ENCODE data around the gene HIBCH.
"Not testable (repeated sequence)": the region's sequence is repeated elsewhere in the genome, so short reads cannot be mapped to it uniquely, and the experiment has no call there.

The HIBCH gene

DNA sequence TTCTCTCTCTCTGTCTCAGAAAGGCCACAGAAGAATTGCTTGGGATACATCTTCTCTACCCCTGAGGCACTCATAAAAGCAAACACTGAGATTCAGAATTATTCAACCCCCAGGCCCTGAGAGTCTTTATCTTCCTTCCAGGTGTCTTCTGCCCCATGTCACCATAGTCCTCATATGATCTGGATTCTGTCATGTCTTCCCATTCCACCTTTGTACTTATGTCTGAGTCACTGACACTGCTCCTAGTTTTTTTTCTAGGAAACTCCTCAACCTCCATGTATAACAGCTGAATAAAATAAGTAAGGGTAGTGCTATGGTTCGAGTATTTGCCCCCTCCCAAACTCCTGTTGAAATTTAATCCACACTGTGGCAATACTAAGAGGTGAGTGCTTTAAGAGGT is 11.6 kb downstream of the HIBCH start:
- DNase-seq (ENCODE audit: low read depth) = no peak

DNA sequence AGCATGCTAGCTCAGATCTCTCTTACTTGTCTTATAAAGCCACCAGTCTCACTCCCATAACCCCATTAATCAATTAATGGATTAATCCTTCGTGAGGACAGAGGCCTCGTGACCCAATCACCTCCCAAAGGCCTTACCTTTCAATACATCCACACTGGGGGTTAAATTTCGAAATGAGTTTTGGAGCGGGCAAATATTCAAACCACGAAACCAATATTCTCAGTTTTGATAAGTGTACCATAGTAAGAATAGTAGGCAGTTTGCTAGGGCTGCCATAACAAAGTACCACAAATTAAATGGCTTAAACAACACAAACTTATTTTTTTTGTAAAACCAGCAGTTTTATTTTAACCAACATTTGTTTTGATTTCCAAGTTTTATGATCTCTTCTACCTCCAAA is 15.2 kb downstream of the HIBCH start:
- DNase-seq (ENCODE audit: low read depth) = no peak

DNA sequence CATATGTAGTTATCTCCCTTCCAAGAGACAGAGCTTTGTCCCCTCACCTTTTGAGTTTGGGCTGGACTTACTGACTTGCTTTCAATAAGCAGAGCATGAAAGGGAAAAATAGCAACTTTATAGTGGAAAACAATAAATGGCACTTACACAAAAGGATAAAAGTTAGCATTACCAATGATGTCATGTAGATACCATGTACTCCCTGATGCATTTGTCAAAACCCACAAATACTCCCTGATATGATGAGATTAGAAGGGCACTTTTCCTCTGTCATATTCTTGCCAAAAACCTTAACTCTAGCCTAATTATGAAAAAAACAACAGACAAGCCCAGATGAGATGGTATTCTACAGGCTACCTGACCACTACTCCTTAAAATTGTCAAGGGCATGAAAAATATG is 16.0 kb downstream of the HIBCH start:
- DNase-seq (ENCODE audit: low read depth) = no peak

DNA sequence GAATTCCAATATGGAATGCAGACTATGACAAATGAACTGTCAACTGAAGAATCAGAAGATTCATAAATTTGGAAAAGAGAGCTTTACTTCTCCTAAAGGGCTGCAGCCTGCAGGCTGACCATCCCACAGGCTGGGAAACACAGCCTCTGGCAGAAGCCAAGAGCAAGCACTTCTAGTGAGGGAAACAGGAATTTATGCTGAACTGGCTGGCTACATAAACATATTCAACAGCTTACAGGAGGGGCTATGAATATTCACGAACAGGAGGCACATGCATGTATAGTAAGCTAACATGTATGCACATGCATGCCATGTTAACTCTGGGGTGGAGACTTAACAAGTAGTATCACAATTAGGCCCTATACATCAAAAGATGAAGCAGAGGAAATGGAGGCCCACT is 17.6 kb downstream of the HIBCH start:
- DNase-seq (ENCODE audit: low read depth) = no peak

DNA sequence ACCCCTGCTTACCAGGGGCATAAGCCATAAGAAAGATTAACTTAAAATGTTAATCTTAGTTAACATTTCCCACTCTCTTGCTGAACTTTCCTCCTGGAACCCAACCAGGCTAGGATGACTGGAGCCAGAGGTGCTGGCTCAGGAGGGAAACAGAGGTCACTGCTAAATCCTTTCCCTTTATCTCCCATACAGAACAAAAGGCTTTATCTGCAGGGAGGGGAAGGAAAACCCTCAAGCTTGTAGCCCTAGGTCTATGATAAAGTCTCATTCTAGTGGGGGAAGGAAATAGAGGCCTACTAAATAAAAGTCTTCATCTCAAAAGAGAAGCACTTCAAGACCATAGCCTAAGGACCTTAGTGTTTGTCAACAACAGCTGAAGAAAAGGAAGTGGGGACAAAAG is 18.6 kb downstream of the HIBCH start:
- DNase-seq (ENCODE audit: low read depth) = no peak

DNA sequence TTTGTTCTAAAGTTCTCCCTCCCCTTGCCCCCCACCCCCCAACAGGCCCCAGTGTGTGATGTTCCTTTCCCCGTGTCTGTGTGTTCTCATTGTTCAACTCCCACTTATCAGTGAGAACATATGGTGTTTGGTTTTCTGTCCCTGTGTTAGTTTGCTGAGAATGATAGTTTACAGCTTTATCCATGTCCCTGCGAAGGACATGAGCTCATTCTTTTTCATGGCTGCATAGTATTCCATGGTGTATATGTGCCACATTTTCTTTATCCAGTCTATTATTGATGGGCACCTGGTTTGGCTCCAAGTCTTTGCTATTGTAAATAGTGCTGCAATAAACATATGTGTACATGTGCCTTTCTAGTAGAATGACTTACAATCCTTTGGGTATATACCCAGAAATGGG is 21.7 kb downstream of the HIBCH start:
- DNase-seq (ENCODE audit: low read depth) = not testable (repeated sequence)

DNA sequence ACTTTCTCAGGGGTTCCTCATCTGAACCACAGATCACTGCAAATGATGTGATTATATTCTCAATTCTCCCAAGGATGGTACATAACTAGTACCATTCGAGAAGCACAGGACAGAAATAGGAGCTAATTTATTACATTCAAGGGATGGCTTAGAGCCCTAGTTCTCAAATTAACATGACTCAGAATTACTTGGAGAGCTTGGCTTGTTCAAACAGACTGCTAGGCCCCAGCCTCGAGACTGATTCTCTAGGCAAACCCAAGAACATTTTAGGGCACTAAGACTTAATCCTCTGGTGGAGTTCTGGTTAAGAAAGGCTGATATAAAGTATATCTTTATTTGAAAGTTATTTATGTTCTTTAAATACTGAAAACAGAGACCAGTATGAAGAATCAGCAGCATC is 35.8 kb downstream of the HIBCH start:
- DNase-seq (ENCODE audit: low read depth) = no peak

DNA sequence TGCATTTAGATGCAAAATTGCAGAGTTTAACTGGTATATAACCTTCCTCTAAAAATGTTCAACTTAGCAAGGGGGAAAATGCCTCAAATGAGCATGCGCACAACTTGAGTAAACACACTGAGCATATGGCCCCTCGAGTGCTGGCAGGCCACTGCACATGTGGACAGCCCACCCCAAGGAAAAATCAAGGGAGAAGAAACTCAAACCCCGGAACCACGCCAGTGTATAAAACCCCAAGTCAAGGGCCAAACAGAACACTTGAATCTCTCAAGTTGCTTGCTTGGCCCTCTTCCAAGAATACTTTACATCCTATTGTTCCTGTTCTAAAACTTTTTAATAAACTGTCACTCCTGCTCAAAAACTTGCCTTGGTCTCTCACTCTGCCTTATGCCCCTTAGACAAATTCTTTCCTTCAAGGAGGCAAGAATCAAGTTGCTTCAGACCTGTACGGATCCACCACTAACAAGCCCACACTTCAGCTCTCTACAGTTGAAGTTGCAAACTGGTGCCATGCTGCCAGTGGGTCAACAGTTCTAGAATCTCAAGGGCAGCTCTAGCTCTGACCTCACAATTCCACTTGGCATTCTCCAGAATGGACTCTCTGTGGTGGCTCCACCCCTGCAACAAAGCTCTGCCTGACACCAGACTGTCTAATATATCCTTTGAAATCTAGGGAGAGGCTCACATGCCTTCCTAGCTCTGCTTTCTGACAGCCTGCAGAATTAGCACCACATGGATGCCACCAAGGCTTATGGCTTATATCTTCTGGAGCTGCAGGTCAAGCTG is 38.9 kb downstream of the HIBCH start:
- no peak for DNase-seq (ENCODE audit: low read depth)

DNA sequence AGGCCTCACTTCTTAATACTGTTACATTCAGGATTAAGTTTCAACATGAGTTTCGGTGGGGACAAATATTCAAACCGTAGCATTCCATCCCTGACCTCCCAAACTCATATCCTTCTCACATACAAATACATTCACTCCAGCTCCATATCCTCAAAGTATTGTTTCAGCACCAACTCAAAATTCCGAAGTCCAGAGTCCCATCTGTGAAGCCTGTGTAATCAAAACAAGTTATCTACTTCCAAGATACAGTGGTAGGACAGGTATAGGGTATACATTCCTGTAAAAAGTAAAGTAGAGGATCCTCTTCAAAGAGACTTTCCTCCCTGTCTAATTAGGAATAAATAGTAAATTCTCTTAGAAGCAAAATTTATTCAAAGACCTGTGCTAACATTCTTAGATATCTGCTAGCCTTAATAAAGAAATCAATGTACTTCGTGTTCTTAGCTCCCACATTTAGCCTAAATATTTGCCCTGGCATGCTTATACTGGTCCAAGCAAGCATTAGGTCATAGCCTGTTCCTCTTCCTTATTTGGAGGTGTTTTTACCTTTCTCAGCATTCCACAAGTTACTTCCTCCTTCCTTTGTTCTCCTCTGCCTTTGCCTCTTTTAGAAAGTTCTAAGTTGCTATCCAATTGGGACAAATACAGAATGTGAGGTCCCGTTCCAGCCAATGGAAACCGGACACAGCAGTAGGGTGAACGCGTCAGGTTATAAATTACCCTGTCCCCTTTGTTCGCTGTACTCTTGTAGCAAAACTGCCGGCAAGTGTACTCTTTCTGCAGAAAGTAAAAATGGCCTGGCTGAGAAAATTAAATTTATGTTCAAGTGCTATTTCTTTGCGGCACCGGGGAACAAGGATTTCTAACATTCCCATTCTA is 40.1 kb downstream of the HIBCH start:
- not testable (repeated sequence) for DNase-seq (ENCODE audit: low read depth)

DNA sequence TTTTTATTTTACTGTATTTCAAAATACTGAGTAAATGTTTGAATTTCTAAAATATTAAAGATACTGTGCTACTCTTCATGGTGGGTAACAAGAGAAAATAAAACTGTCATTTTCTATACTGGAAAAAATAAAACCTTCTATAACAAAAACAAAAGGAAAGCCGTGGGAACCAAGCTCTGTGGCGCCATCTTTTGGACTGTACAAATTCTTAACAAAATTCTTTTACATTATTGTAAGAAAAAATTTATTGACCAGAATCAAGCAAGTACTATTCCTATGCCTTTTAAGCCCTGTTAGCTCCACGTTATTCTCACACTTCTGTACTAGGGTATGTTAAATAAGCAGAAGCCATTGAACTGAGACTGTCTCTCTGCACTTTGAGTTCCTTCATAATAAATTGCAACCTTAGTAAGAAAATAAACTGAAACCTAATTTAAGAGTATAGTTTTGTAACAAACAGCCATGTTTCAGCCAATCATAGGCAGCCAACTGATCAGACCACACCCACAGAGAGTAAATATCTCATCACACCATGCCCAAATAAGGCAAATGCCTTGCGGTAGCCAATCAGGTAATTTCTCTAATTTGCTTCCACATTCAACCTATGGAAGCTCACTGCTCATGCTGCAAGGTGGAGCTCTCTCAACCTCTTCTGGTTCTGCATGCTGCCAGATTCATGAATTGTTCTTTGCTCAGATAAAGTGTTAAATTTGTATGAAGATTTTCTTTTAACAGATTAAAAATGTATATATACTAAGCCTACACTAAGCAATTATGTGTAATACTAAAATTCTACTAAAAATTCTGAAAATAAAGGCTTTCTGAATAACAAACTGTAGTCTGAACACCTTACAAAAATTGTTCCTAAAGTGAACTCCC is 42.2 kb downstream of the HIBCH start:
- peak; percentile 68 for DNase-seq (ENCODE audit: low read depth)

DNA sequence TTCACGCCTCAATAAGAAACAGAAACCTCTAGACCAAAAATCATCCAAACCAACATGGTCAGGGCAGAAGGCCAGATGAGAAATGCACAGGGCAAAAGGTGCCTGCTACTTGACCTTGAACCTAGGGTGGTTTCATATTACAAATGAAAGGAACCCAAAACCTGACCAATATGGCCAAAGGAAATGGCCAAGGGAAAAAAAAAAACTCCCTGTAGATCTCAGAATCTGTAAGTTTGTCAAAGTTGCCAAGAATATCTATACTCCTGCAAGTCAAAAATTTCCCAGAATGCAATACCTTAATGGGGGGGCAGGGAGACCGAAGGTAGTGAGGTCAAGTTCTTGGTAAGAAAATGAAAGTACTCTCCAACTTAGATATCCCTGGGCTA is 47.2 kb downstream of the HIBCH start:
- no peak for DNase-seq (ENCODE audit: low read depth)

DNA sequence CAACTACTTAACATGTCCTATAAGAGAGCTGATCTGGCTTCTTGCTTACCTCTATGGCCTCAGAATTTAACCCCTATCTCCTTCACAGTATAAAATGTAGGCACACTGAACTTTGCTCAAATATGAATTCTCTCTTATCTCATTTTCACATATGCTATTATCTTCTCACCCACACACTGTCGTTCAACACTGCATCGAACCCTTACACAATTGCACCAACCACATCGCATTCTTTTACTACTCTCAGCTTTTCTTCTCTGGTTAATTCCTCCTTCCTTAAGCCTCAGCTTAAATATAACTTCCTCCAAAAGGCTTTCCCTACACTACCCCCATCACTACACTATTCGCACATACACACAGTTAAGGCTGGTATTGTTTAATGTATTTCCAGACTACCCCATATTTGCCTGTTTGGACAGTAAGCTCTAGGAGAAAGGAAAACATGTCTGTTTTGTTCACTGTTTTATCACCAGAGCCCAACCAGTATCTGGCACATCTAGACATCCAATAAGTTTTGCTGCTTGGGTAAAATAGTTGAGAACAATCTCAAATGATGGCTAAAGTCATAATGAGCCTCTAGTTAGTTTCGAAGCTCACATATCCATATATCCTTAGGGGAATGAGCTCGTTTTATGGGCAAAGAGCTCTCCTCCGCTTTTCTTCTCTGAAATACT is 47.7 kb downstream of the HIBCH start:
- no peak for DNase-seq (ENCODE audit: low read depth)

DNA sequence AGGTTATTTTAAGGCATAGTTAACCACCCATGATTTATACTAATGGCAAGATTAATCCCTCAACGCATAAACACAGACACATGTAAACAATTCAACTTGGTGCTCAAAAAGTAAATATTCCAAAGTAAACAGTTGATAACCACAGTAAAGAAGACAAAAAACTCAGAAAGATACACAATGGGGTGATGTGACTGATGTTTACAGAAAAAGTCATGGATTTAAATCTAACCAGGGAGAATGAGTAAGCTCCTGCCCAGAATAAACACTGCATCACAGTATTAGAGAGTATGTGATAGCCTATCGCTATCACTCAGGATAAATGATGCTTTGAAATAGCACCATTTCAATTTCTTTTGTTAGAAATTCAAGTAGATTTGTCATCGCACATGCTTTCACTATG is 49.3 kb downstream of the HIBCH start:
- DNase-seq (ENCODE audit: low read depth) = peak; percentile 64

DNA sequence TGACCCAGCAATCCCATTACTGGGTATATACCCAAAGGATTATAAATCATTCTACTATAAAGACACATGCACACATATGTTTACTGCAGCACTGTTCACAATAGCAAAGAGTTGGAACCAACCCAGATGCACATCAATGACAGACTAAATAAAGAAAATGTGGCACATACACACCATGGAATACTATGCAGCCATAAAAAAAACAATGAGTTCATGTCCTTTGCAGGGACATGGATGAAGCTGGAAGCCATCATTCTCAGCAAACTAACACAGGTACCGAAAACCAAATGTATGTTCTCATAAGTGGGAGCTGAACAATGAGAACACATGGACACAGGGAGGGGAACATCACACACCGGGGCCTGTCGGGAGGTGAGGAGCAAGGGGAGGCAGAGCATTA is 49.9 kb downstream of the HIBCH start:
- not testable (repeated sequence) for DNase-seq (ENCODE audit: low read depth)

DNA sequence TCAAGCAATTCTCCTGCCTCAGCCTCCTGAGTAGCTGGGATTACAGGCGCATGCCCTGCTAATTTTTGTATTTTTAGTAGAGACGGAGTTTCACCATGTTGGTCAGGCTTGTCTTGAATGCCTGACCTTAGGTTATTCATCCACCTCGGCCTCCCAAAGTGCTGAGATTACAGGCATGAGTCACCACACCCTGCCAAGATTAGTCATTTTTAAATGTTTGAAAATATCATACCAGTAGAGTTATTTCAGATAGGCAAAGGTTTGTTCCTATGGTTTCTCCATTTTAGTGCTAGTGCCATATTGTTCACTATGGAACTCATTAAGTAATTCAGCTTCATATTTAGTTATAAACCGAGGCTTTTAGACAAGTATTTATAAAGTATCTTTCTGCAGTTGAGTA is 52.3 kb downstream of the HIBCH start:
- DNase-seq (ENCODE audit: low read depth) = peak; percentile 91

DNA sequence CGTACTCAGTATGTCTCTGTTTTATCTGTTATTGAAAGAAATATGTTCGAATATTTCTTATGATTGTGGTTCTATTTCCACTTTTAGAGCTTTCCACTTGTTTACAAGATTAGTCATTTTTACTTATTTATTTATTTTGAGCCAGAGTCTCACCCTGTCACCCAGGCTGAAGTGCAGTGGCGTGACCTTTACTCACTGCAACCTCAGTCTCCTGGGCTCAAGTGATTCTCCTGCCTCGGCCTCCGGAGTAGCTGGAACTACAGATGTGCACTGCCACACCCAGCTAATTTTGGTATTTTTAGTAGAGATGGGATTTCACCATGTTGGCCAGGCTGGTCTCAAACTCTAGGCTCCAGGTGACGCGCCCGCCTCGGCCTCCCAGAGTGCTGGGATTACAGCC is 53.3 kb downstream of the HIBCH start:
- DNase-seq (ENCODE audit: low read depth) = no peak

DNA sequence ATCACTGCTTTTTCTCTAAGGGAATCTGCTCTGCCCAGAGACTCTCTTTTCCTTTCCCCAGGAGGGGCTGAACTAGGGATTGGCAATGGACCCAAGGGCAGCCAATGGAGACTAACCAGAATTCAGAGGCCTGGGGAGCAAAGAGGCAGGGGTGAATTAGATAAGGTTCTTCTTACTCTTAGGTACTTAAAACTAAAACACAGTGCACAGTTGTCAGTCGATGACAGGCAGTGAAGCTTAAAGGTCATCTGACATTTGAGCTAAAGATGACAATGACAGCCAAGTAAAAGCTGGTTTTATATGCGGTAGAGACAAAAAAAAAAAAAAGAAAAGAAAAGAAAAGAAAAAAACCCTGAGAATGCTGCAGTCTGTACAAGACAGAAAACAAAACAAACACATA is 57.8 kb downstream of the HIBCH start:
- no peak for DNase-seq (ENCODE audit: low read depth)

DNA sequence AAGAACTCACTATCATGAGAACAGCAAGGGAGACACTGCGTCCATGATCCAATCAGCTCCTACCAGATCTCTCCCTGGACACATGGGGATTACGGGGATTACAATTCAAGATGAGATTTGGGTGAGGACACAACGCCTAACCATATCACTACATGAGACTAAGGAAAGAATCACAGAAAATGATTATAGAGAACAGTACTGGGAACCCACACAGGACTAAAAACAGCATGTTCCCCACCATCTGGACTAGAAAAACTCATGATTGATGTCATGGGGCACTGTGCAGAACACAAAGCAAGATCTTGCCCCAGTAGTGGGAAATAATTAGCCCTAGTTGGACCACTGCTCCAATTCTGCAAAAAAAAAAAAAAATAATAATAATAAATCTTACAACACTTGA is 63.5 kb downstream of the HIBCH start:
- DNase-seq (ENCODE audit: low read depth) = no peak

DNA sequence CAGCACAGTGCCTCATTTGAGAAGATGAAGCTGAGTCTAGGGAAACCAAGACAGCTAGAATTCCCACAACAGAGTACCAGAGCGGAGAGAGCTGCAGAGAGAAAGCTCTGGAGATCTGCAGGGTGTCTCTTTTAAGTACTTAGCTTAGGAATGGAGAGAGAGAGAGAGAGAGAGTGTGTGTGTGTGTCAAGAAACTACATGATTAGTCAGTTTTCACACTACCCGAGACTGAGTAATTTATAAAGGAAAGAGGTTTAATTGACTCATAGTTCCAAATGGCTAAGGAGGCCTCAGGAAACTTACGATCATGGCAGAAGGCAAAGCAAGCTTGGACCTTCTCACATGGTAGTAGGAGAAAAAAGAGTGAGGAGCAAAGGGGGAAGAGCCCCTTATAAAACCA is 64.0 kb downstream of the HIBCH start:
- peak; percentile 17 for DNase-seq (ENCODE audit: low read depth)

DNA sequence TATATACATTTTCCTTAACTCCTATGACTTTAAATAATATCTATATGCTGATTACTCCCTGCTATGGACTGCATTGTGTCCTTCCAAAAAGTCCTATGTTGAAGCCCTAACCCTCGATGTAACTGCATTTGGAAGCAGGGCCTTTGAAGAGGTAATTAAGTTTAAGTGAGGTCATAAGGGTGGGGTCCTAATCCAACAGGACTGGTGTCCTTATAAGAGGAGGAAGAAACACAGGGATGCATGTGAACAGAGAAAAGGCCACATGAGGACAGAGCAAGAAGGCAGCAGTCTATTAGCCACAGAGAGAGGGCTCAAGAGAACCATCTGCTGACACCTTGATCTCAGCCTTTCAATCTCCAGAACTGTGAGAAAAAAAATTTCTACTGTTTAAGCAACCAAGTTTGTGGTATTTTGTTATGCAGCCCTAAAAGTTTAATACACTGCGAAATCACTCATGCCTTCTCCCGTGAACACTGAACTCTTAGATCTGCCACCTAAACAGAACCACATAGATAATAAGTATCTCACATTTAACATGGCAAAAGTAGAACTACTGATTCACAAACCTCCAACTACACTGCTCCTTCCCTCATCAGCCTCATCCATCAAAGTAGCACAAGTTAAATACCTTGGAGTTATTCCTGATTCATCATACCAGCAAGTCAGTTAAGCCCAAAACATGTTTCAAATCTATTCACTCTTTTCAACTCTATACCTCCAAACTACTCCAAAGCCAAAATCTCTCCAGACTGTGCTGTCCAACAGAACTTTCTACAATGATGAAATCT is 65.4 kb downstream of the HIBCH start:
- DNase-seq (ENCODE audit: low read depth) = no peak

DNA sequence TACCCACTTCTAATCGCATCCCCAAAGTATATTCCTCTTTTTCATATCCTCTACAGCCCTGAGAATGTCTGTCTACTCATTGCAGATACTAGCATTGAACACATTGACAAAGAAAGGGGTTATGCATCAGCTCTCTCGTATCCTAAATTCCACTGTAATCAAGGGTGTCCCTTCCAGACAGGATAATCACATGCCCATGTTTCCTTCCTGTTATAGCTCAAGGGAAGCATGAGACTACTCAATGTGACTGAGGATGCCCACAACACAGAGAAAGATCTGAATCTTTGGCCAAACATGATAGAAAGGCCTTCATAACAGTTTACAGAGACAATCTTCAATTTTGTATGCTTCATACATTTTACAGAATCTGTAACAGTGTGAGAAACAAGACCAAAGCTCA is 69.2 kb downstream of the HIBCH start:
- no peak for DNase-seq (ENCODE audit: low read depth)
